ENCODE results near the gene NFATC1.

DNA sequence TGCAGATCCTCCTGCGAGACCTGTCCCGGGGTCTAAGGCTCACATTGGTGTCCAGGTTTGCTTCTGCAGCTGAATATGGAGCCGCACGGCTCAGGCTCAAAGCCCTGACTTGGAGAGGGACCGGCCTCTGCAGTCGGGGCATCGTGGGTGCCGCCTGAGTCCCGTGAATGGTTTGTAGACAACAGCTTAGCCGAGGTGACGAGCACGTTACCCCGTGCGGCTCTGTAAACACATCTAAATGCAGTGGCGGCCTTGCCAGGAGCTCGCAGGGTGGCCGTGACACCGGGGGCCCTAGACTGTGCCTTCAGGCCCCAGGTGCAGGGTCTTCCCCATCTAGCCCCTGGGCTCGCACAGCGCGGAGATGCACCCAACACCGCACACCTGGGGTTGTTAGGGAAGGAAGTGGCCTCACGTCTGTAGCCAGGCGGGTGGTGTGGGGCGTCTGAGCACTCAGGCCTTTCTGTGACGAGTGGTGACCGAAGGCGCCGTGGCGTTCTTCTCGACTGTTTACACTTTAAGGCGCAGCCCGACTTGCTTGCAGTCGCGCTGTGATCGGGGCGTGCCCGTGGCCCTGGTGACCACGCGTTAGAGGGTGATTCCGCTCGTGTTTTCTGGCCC, 91.6 kb downstream of the NFATC1 start:
- TF ChIP-seq, protein P1, sequence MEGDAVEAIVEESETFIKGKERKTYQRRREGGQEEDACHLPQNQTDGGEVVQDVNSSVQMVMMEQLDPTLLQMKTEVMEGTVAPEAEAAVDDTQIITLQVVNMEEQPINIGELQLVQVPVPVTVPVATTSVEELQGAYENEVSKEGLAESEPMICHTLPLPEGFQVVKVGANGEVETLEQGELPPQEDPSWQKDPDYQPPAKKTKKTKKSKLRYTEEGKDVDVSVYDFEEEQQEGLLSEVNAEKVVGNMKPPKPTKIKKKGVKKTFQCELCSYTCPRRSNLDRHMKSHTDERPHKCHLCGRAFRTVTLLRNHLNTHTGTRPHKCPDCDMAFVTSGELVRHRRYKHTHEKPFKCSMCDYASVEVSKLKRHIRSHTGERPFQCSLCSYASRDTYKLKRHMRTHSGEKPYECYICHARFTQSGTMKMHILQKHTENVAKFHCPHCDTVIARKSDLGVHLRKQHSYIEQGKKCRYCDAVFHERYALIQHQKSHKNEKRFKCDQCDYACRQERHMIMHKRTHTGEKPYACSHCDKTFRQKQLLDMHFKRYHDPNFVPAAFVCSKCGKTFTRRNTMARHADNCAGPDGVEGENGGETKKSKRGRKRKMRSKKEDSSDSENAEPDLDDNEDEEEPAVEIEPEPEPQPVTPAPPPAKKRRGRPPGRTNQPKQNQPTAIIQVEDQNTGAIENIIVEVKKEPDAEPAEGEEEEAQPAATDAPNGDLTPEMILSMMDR (IDR thresholded peaks at IDR 0.05; ENCODE audit: poor library complexity), result no peak
- TF ChIP-seq EZH2phosphoT487 (IDR thresholded peaks at IDR 0.05; ENCODE audit: low read depth, severe bottlenecking, unreplicated experiment) (no peak), EZH2 (IDR thresholded peaks at IDR 0.05; ENCODE audit: borderline replicate concordance) (no peak)
